KMS-11 (cell line): Measurements from ENCODE around the gene PLXND1.

Experiments used
- H2AFZ ChIP-seq: fragments of 200-600 bp; sonication (generic); 2 replicates; pipeline ENCODE4 v1.6.1; 2016; ENCODE audit warnings: antibody characterized with exemption, mixed run types, low read depth
- H3K27ac ChIP-seq: fragments of 200-600 bp; sonication (generic); 2 replicates; pipeline ENCODE4 v1.6.1; 2016; ENCODE audit warnings: mild to moderate bottlenecking, mixed run types
- H3K27me3 ChIP-seq: fragments of 200-600 bp; sonication (generic); 2 replicates; pipeline ENCODE4 v1.6.1; 2017; ENCODE audit warnings: mild to moderate bottlenecking, low read depth, mixed run types, moderate library complexity; ENCODE audit not compliant: insufficient read depth
- H3K36me3 ChIP-seq: fragments of 200-600 bp; sonication (generic); 2 replicates; pipeline ENCODE4 v1.6.1; 2017; ENCODE audit warnings: mild to moderate bottlenecking, mixed run types; ENCODE audit not compliant: insufficient read depth
- H3K4me1 ChIP-seq: fragments of 200-600 bp; sonication (generic); 2 replicates; pipeline ENCODE4 v1.6.1; 2016; ENCODE audit warnings: mild to moderate bottlenecking, low read depth, mixed run types; ENCODE audit not compliant: poor library complexity, severe bottlenecking
- H3K4me2 ChIP-seq: fragments of 200-600 bp; sonication (generic); 2 replicates; pipeline ENCODE4 v1.7.0; 2016; ENCODE audit warnings: mild to moderate bottlenecking, mixed run types
- H3K4me3 ChIP-seq: fragments of 200-600 bp; sonication (generic); IDR thresholded peaks from 2 replicates; pipeline ENCODE4 v1.6.1; 2017; ENCODE audit warnings: low read depth, low read length, mixed read lengths; ENCODE audit not compliant: insufficient read depth
- H3K79me2 ChIP-seq: fragments of 200-600 bp; sonication (generic); 2 replicates; pipeline ENCODE4 v1.6.1; 2016; ENCODE audit warnings: low read depth, mixed run types; ENCODE audit not compliant: insufficient read depth
- H3K9ac ChIP-seq: fragments of 200-600 bp; sonication (generic); 2 replicates; pipeline ENCODE4 v1.6.1; 2016; ENCODE audit warnings: mild to moderate bottlenecking, mixed run types
- H4K20me1 ChIP-seq: fragments of 200-600 bp; sonication (generic); 2 replicates; pipeline ENCODE4 v1.6.1; 2016; ENCODE audit warnings: mild to moderate bottlenecking, mixed run types; ENCODE audit not compliant: insufficient read depth
- TF ChIP-seq, protein P1 (sequence below): fragments of 200-600 bp; sonication (generic); conservative IDR thresholded peaks from 2 replicates; pipeline ENCODE4 v1.6.1; 2017; ENCODE audit warnings: low read depth, mild to moderate bottlenecking, antibody characterized with exemption, low read length, moderate library complexity, mixed read lengths

Gene PLXND1

DNA sequence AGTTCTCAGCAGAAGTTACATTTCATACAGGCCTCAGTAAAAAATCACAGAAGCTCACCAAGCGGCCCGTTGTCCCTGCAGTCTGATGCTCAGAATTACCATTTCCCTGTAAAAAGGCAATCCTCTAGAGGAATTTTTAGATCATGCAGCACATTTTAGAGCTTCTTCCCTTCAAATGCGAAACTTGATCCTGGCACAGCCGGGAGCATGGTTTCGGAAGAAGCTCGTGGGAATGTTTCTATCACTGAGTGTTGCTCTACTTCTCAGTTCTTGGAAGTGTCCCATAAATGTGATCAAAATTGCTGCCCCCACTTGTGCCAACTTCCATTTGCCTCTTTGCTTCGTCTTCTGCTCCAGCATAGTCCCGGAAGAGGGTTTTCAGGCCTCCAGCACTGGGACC is 67.3 kb downstream of the PLXND1 start:
- Histone ChIP-seq H3K4me3 (no peak overlapping the region), H3K4me1 (no peaks in the 10 kb centered on the region)
- TF ChIP-seq, protein P1, sequence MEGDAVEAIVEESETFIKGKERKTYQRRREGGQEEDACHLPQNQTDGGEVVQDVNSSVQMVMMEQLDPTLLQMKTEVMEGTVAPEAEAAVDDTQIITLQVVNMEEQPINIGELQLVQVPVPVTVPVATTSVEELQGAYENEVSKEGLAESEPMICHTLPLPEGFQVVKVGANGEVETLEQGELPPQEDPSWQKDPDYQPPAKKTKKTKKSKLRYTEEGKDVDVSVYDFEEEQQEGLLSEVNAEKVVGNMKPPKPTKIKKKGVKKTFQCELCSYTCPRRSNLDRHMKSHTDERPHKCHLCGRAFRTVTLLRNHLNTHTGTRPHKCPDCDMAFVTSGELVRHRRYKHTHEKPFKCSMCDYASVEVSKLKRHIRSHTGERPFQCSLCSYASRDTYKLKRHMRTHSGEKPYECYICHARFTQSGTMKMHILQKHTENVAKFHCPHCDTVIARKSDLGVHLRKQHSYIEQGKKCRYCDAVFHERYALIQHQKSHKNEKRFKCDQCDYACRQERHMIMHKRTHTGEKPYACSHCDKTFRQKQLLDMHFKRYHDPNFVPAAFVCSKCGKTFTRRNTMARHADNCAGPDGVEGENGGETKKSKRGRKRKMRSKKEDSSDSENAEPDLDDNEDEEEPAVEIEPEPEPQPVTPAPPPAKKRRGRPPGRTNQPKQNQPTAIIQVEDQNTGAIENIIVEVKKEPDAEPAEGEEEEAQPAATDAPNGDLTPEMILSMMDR = no peak

DNA sequence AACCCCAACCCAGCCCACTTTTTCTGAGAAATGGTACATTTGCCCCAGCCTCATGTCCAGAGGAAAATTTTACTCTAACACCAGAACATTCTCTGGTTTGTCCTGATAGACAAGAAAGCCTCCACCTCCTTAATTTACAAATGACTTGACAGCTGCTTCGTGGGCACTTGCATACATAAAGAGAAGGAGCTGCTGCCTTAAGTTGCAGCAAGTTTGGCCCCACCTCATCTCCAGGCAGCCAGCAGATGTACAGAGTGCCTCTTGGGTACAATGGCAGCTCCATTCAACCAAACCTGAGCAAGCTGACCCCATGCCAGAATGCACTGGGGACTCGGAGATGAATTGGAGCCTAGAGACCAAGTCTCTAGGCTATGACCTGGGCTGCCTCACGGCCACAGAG is 69.7 kb downstream of the PLXND1 start:
- H4K20me1 ChIP-seq = no peaks in the 10 kb centered on the region
- H3K27ac ChIP-seq = no peak overlapping the region
- H3K9ac ChIP-seq = no peak overlapping the region
- H3K4me1 ChIP-seq = no peaks in the 10 kb centered on the region
- no peak overlapping the region for H2AFZ ChIP-seq
- H3K79me2 ChIP-seq = no peaks in the 10 kb centered on the region
- H3K4me2 ChIP-seq = no peak overlapping the region
- no peaks in the 10 kb centered on the region for H3K27me3 ChIP-seq
- TF ChIP-seq, protein P1 = no peak
- no peaks in the 10 kb centered on the region for H3K36me3 ChIP-seq
- no peak overlapping the region for H3K4me3 ChIP-seq

More for the DNA sequence above, 67.3 kb downstream of the PLXND1 start:
- Histone ChIP-seq H3K36me3 (no peaks in the 10 kb centered on the region), H3K4me2 (no peak overlapping the region), H4K20me1 (no peaks in the 10 kb centered on the region), H3K27ac (no peak overlapping the region), H3K9ac (no peak overlapping the region), H3K79me2 (no peaks in the 10 kb centered on the region), H3K27me3 (no peaks in the 10 kb centered on the region), H2AFZ (no peak overlapping the region)

DNA sequence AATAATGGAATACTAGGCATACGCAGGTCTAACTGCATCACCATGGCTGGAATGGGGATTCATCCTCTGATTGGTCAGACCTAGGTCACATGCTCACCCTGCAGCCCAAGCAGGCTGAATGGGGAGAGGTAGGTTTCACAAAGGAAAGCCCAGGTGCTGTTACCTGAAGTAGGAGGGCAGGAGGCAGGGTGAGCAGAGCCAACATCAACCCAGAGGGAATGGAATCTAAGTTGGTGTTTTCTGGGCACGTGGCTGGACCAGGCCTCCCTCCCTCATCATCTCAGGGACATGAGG is 70.2 kb downstream of the PLXND1 start:
- H3K79me2 ChIP-seq = no peaks in the 10 kb centered on the region
- H3K36me3 ChIP-seq = no peaks in the 10 kb centered on the region
- no peaks in the 10 kb centered on the region for H3K27me3 ChIP-seq
- H3K4me2 ChIP-seq = no peak overlapping the region
- TF ChIP-seq, protein P1 = no peak
- H3K4me1 ChIP-seq = no peaks in the 10 kb centered on the region
- H3K27ac ChIP-seq = no peak overlapping the region
- H2AFZ ChIP-seq = no peak overlapping the region
- H3K9ac ChIP-seq = no peak overlapping the region
- no peak overlapping the region for H3K4me3 ChIP-seq
- no peaks in the 10 kb centered on the region for H4K20me1 ChIP-seq

DNA sequence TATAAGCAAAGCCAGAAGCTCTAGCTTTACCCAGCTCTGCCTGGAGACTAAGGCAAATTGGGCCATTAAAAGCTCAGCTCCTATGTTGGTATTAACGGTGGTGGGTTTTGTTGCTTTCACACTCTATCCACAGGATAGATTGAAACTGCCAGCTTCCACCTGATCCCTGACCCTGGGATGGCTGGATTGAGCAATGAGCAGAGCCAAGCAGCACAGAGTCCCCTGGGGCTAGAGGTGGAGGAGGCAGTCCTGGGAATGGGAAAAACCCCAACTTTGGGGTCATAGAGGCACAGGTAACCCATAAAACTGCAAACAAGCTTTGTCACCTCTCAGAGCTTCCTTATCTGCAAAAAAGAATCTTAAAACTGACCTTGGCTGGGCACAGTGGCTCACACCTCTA is 71.4 kb downstream of the PLXND1 start:
- H4K20me1 ChIP-seq = no peaks in the 10 kb centered on the region

More for the DNA sequence above, 71.4 kb downstream of the PLXND1 start:
- H3K79me2 ChIP-seq = no peaks in the 10 kb centered on the region
- H2AFZ ChIP-seq = no peak overlapping the region
- H3K36me3 ChIP-seq = no peaks in the 10 kb centered on the region
- H3K4me3 ChIP-seq = no peak overlapping the region
- H3K9ac ChIP-seq = no peak overlapping the region
- no peaks in the 10 kb centered on the region for H3K27me3 ChIP-seq
- no peak overlapping the region for H3K27ac ChIP-seq
- TF ChIP-seq, protein P1 = no peak
- no peaks in the 10 kb centered on the region for H3K4me1 ChIP-seq
- H3K4me2 ChIP-seq = no peak overlapping the region
